Neural crest cell (in vitro differentiated cells): ENCODE results near the gene FBXO7. TPM values are rescaled to one million over a fixed set of nuclear protein-coding genes. Genes with fewer than 3 reads are reported as not detected.
"Not testable (repeated sequence)": the region's sequence is repeated elsewhere in the genome, so short reads cannot be mapped to it uniquely, and the experiment has no call there.

ENCODE experiments used
- DNase-seq: peaks from one replicate; pipeline ENCODE4 v3.0.0; 2021; ENCODE audit warnings: low read depth, mixed read lengths, low spot score
- H3K27ac Mint-ChIP-seq: one replicate; pipeline ENCODE4 v1.8.0; 2021; ENCODE audit warnings: mild to moderate bottlenecking, mixed read lengths; ENCODE audit not compliant: unreplicated experiment
- H3K27me3 Mint-ChIP-seq: 2 replicates; pipeline ENCODE4 v1.8.0; 2021; ENCODE audit warnings: low read depth, mild to moderate bottlenecking, mixed read lengths
- H3K36me3 Mint-ChIP-seq: 2 replicates; pipeline ENCODE4 v1.8.0; 2021; ENCODE audit warnings: low read depth, mild to moderate bottlenecking, mixed read lengths
- H3K4me1 Mint-ChIP-seq: 2 replicates; pipeline ENCODE4 v1.8.0; 2021; ENCODE audit warnings: mixed read lengths
- H3K4me3 Mint-ChIP-seq: one replicate; pipeline ENCODE4 v1.8.0; 2021; ENCODE audit warnings: mild to moderate bottlenecking, mixed read lengths
- H3K9me3 Mint-ChIP-seq: 2 replicates; pipeline ENCODE4 v1.8.0; 2021; ENCODE audit warnings: mixed read lengths
- total RNA-seq: library from RNA; stranded (reverse); gene quantifications from 2 replicates; pipeline ENCODE4 v1.2.1, GENCODE V29; 2021
- TF ChIP-seq, protein P1 (sequence below): fragments of 200-600 bp; sonication (generic); conservative IDR thresholded peaks from 2 replicates; pipeline ENCODE4 v1.5.0; 2021; ENCODE audit warnings: antibody characterized with exemption, mild to moderate bottlenecking

Gene FBXO7
- total RNA-seq, 1 donor from 2014 or later: 82.8 TPM

DNA sequence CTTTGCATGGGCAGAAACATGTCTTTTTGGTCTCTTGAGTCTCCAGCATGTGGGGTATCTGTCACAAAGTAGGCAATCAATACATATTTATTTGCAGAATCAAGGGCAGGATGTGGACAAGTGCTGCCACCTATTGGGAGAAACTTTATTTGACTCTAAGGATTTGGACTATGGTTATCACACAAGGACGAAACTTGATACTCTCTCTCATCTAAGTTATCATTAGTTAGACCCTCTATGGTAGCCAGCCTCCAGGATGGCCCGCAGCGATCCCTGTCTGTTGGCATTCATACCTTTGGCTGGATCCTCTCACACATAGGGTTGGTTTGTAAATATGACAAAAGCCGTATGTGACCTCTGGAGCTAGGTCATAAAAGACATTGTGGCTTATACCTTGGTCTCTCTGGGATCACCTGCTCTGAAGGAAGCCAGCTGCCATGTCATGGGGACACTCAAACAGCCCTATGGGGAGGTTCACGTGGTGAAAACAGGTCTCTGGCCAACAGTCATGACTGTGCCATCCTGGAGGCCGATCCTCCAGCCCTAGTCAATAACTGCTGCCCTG lies 1.1 kb upstream of the FBXO7 start:
- Mint-ChIP-seq H3K4me3 (peak overlapping the region; percentile 92), H3K27ac (no peak overlapping the region), H3K36me3 (no peaks in the 10 kb centered on the region), H3K9me3 (no peaks in the 10 kb centered on the region), H3K4me1 (peaks cover 22% of the 10 kb centered on the region), H3K27me3 (peaks cover 15% of the 10 kb centered on the region)
- TF ChIP-seq, protein P1, sequence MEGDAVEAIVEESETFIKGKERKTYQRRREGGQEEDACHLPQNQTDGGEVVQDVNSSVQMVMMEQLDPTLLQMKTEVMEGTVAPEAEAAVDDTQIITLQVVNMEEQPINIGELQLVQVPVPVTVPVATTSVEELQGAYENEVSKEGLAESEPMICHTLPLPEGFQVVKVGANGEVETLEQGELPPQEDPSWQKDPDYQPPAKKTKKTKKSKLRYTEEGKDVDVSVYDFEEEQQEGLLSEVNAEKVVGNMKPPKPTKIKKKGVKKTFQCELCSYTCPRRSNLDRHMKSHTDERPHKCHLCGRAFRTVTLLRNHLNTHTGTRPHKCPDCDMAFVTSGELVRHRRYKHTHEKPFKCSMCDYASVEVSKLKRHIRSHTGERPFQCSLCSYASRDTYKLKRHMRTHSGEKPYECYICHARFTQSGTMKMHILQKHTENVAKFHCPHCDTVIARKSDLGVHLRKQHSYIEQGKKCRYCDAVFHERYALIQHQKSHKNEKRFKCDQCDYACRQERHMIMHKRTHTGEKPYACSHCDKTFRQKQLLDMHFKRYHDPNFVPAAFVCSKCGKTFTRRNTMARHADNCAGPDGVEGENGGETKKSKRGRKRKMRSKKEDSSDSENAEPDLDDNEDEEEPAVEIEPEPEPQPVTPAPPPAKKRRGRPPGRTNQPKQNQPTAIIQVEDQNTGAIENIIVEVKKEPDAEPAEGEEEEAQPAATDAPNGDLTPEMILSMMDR: peak; percentile 76
- DNase-seq: peak; percentile 25

DNA sequence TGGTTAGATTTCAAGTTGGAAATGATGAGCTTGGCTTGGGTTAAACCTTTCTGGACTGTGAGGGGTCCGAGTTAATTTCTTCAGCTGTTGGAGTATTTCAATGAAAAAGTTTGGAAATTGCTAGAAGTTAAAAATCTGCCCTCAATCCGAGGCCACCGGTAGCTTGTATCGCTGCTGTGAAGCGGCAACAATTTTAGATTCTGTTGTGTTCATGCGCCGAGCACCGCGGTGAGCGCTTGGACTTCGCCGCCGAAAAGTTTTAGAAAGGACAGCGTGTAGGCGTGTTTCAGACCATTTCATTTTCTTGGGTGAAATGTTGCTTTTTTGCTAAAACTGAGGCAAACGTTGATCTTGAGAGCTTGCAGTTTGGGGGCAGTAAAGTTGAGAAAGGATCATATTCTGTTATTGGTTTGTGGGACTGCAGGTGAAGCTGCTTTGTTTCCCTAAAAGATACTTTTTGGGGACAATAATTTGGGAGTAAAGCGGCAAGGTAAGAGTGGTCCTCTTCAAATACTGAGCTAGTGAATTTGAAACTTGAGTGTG lies 928 bp downstream of the FBXO7 start:
- H3K27ac Mint-ChIP-seq: peak overlapping the region; percentile 6
- H3K4me1 Mint-ChIP-seq: peaks cover 26% of the 10 kb centered on the region
- DNase-seq: peak; percentile 14
- peak overlapping the region; percentile 92 for H3K4me3 Mint-ChIP-seq
- H3K27me3 Mint-ChIP-seq: peaks cover 2% of the 10 kb centered on the region
- no peaks in the 10 kb centered on the region for H3K36me3 Mint-ChIP-seq
- TF ChIP-seq, protein P1: no peak
- no peaks in the 10 kb centered on the region for H3K9me3 Mint-ChIP-seq

DNA sequence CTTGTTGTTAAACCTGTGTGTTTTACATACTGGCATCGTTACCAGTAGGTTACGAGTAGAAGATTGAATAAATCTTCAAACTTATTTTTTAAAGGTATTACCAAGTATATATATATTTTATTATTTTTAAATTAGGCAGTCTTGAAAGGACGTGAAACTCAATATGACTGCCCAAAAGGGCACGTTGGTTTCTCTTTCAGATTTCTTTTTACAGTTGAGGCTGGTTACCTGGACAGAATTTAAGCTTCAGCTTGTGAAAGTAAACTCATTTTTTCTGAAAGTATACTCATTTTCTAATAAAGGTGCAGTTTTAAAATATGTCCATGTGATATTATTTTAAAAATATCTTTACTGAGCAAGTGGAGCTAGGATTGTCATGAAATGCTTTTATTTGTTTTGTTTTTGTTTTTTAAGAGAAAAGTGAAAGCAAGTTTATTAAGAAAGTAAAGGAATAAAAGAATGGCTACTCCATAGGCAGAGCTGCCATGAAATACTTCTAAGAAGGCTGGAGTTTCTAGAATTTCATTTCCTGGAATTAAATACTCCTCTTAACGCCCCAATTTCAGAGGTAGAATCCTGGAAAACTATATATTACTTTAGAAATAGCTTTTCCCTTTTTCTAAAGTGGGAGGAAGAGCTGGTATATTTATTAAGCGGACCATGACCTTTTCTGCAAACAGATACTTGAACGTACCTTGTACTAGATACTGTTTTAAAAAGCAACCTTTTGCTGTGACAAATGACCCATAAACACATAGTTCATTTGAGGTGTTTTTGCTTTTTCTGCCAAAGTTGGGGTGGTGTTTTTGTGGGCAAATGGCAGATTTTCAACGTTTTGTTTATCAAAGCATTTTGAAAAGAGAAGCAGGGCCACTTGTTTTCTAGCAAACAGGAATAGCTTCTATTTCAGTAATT lies 1.9 kb downstream of the FBXO7 start:
- no peaks in the 10 kb centered on the region for H3K9me3 Mint-ChIP-seq
- no peaks in the 10 kb centered on the region for H3K36me3 Mint-ChIP-seq
- H3K27ac Mint-ChIP-seq: no peak overlapping the region
- no peak for DNase-seq
- H3K4me3 Mint-ChIP-seq: peak overlapping the region; percentile 92
- H3K27me3 Mint-ChIP-seq: peaks cover 2% of the 10 kb centered on the region
- TF ChIP-seq, protein P1: no peak
- H3K4me1 Mint-ChIP-seq: peaks cover 26% of the 10 kb centered on the region

DNA sequence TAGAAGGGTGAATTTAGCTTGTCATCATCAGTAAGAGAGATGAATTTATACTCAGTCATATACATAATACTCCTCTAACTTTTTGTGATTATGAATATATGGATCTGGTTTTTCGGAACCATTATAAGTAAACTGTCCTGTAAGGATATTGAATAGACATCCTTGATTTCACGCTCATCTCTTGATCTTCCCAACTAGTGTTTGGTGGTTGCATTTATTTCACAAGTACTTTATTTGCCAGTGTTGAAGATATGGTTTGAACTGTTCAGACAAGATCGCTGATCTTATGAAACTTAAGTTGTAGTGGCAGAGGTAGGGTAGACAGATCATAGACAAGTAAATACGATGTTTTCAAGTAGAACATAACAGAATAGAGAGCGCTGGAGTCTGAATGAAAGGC lies 3.0 kb downstream of the FBXO7 start:
- no peak for DNase-seq
- Mint-ChIP-seq H3K4me1 (peaks cover 26% of the 10 kb centered on the region), H3K27ac (no peak overlapping the region), H3K27me3 (peaks cover 2% of the 10 kb centered on the region), H3K4me3 (no peak overlapping the region), H3K36me3 (no peaks in the 10 kb centered on the region), H3K9me3 (no peaks in the 10 kb centered on the region)
- TF ChIP-seq, protein P1: no peak

DNA sequence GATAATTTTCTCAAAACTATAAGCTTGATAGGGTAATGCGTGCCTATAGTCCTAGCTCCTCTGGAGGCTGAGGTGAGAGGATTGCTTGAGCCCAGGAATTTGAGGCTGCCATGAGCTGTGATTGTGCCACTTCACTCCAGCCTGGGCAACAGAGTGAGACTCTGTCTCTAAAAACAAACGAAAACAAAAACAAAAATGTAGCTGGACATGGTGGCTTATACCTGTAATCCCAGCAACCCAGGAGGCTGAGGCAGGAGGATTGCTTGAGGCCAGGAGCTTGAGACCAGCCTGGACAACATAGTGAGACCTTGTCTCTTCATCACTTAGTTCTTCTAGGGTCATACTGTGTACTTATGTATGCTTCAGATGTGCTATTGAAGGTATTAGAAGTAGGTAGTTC lies 3.9 kb downstream of the FBXO7 start:
- not testable (repeated sequence) for H3K9me3 Mint-ChIP-seq, DNase-seq, H3K27ac Mint-ChIP-seq, H3K27me3 Mint-ChIP-seq, H3K36me3 Mint-ChIP-seq
- peaks cover 21% of the 10 kb centered on the region for H3K4me1 Mint-ChIP-seq
- peak overlapping the region; percentile 52 for H3K4me3 Mint-ChIP-seq

DNA sequence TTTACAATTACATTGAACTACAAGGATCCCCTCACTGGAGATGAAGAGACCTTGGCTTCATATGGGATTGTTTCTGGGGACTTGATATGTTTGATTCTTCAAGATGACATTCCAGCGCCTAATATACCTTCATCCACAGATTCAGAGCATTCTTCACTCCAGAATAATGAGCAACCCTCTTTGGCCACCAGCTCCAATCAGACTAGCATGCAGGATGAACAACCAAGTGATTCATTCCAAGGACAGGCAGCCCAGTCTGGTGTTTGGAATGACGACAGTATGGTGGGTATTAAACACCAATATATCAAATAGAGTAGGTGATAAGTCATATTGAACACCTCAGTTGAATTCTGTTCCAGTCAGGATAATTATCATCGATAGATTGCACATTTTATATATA lies 4.4 kb downstream of the FBXO7 start:
- H3K9me3 Mint-ChIP-seq: no peaks in the 10 kb centered on the region
- no peak overlapping the region for H3K27ac Mint-ChIP-seq
- H3K4me1 Mint-ChIP-seq: peaks cover 20% of the 10 kb centered on the region
- TF ChIP-seq, protein P1: no peak
- H3K27me3 Mint-ChIP-seq: no peaks in the 10 kb centered on the region
- DNase-seq: no peak
- H3K4me3 Mint-ChIP-seq: peak overlapping the region; percentile 52
- no peaks in the 10 kb centered on the region for H3K36me3 Mint-ChIP-seq
